HG03159 (cell line): Measurements from ENCODE around the gene GTF2I.
"Not testable (repeated sequence)": the region's sequence is repeated elsewhere in the genome, so short reads cannot be mapped to it uniquely, and the experiment has no call there.

ENCODE experiments used
- ATAC-seq: cut with Tn5 transposase; IDR thresholded peaks from one replicate; pipeline ENCODE4 v1.9.1; 2021; ENCODE audit warnings: mild to moderate bottlenecking, moderate library complexity; ENCODE audit not compliant: unreplicated experiment

GTF2I gene

DNA sequence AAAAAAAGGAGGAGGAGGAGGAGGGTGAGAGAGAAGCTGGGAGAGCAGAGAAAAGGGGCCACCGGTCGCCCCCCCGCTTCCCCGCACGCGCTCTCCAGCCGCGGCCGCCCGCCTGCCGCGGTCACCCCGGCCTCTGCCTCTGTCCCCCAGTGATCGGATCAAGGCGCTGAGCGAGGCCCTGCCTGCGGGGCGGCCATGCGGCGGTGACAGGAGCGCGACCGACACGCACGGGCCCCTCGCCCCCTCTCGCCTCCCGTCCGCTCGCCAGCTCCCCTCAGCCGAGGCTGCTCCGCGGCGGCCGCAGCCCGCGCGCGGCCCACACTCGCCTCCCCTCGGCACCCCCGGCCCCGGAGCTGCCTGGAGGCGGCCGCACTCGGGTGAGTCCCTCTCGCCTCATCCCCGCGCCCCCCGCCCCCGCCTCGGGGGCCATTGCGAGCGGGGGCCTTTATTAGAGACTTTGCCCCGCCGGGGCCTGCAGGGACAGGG lies at the start of gene GTF2I:
Gene GTF2I, plus strand, starts transcription at position 27 of the 486 bp plus-strand sequence. CDS start 31,411 bp downstream, outside the sequence.
- ATAC-seq = peak; percentile 14

DNA sequence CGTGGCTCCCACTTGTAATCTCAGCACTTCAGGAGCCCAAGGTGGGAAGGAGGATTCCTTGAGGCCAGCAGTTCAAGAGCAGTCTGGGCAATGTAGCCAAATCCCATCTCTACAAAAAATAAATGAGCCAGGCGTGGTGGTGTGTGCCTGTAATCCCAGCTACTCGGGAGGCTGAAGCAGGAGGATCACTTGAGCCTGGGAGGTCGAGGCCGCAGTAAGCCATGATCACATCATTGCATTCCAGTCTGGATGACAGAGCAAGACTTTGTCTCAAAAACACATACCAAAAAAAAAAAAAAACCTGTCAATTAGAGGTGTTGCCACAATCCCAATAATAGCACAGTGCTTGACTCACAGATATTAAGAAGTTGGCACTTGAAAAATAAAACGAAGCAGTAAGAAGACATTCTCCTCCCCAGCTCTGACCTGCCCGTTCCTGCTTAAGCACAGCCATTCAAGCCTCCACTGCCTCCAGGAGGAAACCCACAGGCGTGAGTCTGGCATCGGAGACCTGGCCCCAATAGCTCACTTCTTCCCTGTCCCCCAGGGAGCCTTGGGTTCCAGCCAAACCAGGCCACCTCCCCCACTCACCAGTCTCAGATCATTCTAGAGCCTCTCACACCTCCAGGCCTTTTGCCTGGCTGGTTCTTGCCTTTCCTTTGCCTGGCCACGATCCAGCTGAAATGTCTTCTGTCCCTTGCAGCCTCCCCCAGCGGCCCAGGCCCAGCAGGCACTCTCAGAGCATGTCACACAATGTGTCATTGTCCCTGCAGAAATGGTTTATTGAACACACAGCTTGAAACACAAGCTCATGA lies 45.3 kb upstream of the GTF2I start:
- no peak for ATAC-seq

DNA sequence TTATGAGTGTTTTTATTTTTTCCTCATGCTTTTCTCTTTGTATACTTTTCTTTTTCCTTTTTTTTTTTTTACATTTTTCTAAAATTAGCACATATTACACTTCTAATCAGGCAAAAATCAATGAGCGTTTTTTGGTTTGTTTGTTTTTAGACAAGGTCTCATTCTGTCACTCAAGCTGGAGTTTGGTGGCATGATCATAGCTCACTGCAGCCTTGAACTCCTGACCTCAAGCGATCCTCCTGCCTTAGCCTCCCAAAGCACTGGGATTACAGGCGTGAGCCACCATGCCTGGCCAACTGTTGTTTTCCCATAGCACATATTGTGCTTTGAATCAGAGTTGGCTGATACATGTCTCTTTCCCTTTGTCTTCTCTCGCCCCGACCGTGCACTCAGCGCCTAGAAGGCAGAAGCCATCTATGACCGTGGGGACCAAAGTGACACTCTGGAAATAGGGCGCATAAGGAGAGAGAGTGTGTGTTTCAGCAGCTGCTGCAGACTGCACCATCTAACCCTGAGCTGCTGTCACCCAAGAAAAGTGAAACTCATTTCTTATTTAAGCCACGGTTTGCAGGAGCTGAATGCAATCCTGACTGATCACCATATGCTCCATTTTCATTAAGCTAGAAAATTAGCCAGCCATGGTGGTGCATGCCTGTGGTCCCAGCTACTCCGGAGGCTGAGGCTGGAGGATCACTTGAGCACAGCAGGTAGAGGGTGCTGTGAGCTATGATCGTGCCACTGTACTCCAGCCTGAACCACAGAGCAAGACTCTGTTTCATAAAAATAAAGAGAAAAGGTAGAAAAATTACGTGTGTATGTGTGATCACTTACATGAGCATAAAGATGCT lies 41.4 kb upstream of the GTF2I start:
- no peak for ATAC-seq

DNA sequence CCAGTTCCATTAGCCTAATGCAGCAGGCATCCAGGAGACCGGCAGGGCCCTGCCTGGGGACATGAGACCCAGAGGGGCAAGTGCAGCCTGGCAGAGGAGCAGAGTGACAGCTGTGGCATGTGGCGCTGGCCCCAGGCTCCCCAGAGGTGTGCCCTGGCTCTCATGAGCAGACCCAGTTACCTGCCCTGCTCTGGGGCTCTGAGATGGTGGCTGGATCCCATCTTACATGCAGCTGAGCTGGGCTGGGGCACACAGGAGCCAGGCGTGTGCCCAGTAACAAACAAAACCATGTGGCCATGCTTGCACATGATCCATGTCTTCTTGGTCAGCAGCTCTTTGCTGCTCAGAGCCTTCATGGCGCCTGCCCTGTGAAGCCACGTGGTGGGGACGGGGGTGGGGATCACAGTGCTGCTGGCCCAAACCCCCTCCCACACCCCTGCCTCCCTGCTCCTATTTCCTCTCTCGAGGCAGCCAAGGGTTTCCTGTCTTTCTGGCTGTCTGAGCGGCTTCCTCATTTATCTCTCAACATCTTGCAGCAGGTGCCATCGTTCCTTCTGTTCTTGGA lies 40.3 kb upstream of the GTF2I start:
- no peak for ATAC-seq

DNA sequence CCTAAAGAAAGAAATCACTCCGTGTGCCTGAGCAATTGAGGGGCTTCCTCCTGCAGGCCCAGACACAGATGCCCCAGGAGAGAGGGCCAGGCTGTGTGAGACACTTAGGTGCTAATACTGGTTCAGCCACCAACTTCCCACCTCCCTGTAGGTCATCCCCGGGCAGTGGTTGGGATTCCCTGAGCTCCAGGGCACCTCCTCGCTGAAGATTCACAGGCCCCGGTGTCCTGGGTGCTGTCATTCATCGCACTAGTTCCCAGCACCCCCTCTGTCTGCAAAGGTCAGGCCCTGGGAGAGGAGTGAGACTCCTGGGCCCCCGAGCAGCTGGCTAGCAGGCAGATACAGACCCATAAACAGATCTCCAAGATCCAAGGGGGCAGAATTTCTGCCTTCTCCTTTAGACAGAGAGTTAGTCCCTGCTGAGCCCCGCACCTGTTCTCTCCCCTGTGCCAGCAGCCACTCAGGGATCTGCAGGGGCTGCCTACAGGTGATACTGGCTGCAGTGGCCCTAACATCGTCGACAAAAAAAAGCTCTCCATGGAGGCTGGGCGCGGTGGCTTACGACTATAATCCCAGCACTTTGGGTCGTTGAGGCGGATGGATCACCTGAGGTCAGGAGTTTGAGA lies 38.2 kb upstream of the GTF2I start:
- no peak for ATAC-seq

DNA sequence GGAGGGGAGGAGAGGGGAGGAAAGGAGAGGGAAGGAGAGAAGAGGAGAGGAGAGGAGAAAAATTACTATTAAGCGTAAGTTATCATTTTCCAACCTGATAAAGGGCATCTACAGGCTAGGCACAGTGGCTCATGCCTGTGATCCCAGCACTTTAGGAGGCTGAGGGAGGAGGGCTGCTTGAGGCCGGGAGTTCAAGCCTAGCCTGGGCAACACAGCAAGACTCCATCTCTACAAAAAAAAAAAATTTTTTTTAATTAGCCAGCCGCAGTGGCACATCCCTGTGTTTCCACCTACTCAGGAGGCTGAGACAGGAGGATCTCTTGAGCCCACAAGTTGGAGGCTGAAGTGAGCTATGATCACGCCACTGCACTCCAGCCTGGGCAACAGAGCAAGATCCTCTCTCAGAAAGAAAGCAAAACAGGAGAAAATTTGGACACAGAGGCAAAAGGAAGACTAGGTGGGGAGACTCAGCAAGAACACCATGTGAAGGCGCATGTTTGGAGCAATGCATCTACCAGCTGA lies 35.2 kb upstream of the GTF2I start:
- ATAC-seq = no peak

DNA sequence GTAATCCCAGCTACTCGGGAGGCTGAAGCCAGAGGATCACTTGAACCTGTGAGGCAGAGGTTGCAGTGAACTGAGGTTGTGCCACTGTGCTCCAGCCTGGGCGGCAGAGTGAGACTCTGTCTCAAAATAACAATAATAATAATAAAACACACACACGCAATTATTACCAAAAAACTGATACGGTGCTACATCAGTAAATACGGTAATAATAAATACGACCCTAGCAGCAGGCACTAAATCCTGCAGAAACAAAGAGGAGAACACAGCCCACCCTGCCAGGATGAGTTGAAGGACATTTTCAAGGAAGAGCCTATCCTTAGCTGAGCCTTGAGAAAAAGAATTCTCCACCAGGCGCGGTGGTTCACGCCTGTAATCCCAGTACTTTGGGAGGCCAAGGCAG lies 34.4 kb upstream of the GTF2I start:
- no peak for ATAC-seq

DNA sequence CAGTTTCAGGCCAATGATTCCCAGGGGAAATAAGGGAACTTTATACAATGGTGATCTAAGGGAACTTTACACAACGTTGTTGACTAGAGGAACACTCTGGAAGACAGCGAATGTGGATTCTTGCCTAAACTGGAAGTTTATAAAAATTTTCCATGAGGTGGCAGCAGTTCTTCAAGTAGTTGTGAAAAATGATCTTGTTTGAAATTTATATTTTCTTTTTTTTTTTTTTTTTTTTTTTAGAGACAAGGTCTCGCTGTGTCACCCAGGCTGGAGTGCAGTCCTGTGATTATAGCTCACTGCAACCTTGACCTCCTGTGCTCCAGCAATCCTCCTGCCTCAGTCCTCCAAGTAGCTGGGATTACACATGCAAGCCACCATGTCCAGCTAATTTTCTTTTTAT lies 32.1 kb upstream of the GTF2I start:
- ATAC-seq = no peak

DNA sequence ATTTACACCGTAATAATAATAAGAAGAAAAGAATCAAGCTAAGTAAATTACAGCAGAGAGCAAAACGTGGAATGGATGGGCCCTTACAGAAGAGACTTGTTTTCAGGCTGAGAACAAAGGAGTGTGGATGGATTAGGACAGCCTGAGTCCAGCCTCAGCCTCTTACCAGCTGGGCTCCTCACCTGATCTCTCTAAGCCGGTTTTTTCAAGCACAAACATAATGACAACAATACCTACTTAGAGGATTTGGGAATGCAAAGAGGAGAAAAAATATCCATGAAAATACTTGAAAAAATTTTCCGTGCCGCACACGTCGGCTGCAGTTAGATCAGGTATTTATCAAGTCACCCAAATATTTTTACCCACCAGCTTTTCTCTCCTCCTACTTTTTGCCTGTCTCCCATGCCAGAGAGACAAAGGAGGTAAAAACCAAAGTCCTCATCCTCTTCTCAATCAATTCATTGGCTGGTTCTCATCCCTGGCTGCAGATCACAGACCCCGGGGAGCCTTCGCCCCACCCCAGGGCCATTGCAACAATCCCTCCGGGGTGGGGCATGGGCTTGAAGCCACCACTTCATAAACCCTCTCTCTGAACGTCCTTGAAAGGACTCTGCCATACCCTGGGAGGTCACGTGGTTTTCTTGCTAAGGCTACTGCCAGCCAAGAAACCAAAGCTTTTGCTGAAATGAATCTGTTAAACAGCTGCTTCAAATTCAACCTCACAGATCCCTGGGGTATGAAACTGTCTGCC lies 29.7 kb upstream of the GTF2I start:
- ATAC-seq = no peak

DNA sequence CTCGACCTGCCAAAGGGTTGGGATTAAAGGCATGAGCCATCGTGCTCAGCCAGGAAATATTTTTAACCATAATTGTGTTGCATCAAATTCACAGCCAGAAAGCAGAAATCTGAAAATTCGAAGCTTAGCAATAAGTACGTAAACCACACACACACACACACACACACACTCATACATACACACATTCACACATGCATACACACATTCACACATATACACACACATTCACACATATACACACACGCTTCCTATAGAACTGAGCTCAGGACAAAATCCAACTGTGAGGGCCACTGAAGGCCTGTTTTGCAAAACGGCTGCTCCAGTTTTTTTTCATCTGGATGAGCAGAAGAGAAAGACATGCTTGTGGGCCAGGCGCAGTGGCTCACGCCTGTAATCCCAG lies 25.0 kb upstream of the GTF2I start:
- ATAC-seq = no peak

DNA sequence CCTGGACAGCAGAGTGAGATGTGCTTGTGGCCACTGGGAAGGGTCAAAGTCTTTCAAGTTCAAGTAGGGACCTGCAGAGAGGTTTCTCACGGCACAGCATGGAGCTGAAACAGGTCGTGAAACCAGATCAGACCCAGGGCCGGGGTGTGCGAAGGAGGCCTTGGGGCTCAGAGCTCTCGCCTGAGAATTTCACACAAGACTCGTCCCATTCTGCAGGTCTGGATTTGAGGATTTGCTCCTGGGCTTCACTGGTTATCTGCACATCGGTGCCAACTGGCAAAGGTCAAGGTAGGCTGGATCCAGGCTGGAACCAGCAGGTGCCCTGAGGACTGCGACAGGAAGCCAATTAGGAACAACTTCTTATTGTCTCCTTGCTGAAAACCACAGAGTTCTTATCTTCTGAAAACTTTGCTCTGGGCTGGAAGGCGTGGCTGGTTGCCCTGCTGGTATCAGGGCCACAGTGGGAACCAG lies 24.0 kb upstream of the GTF2I start:
- no peak for ATAC-seq

DNA sequence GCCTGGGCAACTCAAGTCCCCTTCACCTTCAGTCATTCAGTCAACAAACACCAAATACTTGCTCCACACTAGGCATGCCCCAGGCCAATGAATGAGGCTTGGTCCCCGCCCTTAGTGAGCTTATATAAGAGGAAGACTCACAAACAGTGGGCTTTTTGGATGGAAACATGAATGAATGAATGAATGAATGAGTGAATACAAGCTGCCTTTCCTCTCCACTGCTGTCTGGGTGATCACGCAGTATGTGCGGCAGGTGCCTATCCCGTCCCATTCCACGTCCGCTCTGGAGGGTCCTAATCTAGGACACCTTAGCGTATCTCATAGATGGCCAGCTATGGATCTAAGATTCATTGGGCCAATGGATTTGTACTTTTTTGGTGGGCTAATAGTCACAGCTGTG lies 19.8 kb upstream of the GTF2I start:
- no peak for ATAC-seq

DNA sequence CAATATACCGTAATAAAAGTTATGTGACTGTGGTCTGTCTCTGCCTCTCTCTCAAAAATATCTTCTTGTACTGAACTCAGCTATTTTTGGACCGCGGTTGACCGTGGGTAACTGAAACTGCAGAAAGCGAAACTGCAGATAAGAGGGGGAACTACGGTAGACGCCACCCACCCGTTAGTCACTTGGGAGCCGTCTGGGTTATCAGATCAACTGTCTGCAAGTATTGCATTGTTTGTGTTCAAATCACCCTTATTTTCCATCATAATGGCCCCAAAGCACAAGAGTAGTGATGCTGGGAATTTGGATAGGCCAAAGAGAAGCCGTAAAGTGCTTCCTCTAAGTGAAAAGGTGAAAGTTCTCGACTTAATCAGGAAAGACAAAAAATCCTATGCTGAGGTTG lies 7.5 kb upstream of the GTF2I start:
- ATAC-seq = peak; percentile 73

DNA sequence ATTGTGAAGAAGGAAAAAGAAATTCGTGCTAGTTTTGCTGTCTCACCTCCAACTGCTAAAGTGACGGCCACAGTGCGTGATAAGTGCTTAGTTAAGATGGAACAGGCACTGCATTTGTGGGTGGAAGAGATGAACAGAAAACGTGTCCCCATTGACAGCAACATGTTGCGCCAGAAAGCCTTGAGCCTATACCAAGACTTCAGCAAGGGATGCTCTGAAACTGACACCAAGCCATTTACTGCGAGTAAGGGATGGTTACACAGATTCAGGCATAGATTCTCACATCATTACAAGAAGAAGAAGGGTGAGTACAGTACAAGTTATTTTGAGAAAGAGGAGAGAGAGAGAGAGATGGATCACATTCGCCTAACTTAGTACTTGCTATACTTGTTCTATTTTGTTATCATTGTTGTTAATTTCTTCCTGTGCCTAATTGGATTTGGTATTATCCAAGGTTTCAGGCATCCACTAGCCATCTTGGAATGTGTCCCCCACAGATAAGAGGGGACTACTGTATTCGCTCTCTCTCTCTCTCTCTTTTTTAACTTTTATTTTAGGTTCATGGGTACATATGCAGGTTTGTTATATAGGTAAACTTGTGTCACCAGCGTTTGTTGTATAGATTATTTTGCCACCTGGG lies 6.9 kb upstream of the GTF2I start:
- ATAC-seq = peak; percentile 54

DNA sequence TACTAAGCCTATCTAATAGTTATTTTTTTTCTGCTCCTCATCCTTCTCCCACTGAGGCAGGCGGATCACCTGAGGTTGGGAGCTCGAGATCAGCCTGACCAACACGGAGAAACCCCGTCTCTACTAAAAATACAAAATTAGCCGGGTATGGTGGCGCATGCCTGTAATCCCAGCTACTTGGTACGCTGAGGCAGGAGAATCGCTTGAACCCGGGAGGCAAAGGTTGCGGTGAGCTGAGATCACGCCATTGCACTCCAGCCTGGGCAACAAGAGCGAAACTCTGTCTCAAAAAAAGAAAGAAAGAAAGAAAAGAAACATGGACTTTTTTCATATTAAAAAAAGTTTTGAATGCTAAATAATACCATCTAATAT lies 6.4 kb upstream of the GTF2I start:
- not testable (repeated sequence) for ATAC-seq

DNA sequence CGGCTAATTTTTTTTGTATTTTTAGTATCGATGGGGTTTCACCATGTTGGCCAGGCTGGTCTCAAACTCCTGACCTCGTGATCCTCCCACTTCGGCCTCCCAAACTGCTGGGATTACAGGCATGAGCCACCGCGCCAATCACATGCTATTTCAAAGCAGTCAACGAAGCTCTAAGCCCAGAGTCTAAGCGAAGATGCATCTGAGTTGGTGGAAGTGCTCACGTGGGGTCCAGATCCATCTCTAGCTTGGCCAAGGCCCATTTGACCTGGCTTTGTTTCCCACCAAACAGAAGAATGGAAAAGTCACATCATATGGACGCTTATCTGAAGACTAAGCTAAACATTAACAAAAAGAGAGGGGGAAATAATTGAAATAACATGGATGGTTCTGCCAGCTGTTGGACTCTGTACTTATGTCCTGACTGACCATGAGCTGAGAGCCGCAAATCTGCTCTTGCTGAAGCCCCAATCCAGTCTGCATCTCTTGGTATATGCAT lies 3.8 kb upstream of the GTF2I start:
- no peak for ATAC-seq

DNA sequence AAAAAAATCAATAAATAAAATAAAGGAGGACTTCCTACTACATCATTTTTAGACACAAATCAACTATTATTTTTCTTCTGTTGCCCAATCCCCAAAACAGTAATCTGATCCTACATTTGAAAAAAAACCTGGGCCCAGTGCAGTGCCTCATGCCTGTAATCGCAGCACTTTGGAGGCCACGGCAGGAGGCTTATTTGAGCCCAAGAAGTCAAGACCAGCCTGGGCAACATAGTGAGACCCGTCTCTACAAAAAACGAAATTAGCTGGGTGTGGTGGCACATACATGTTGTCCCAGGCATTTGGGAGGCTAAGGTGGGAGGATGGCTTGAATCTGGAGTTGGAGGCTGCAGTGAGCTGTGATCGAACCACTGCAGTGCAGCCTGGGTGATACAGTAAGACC lies 2.7 kb upstream of the GTF2I start:
- no peak for ATAC-seq

DNA sequence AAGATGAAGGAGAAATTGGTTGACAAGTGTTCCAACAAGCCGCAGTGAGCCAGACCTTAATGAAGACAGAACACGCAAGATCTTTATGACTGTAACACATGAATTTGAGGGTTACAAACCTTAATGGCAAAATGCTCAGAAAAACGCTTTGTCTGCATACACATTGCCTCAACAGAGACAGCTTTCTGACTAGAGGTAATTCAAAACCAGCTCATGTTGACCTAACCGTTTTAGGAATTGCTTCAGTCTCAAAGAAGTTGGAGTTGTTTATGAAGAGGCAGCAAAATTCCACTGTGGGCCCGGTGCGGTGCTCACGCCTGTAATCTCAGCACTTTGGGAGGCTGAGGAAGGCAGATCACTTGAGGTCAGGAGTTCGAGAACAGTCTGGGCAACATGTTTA lies 2.2 kb upstream of the GTF2I start:
- ATAC-seq = no peak

DNA sequence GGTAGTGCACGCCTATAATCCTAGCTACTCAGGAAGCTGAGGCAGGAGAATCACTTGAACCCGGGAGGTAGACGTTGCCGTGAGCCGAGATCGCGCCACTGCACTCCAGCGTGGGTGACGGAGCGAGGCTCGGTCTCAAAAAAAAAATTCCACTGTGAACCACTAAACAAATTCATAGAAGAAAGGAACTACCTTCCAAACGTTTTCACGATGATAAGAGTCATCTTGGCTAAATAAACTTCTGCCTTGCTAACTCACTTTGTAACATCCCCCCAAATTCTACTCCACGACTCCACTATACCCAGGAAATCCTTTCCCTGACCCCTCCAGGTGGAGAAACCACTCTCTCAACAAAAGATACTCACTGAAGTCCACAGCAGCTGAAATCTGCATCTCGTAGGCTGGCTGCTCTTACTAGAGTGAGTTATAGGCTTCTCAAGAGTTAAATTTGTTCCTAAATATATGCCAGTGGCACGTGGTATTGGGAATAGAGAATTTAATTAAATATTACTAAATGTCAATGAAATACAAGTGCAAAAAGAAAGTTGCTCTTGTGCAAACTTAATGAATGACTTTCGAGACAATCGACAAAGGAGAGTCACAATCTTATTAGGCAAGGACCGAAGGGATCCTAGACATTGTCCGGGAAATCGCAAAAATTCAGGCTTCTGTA lies 1.6 kb upstream of the GTF2I start:
- no peak for ATAC-seq
